Measurements from ENCODE around the gene MCCD1.

Gene MCCD1

GRCh38 chr6:31541658-31542521 is 13.1 kb downstream of the MCCD1 start, which contains the start of gene DDX39B (continued):
- TF ChIP-seq ZNF423 (tag by site-specific recombination; IDR thresholded peaks at IDR 0.05) (no peak), ZBTB1 (tag by site-specific recombination; IDR thresholded peaks at IDR 0.05) (no peak), ZNF404 (tag by site-specific recombination; IDR thresholded peaks at IDR 0.05) (no peak), ZNF768 (tag by site-specific recombination; IDR thresholded peaks at IDR 0.05) (no peak), ZNF26 (tag by site-specific recombination; IDR thresholded peaks at IDR 0.05) (no peak), ZBTB44 (tag by site-specific recombination; IDR thresholded peaks at IDR 0.05) (no peak), ZNF518A (tag by site-specific recombination; conservative IDR thresholded peaks at IDR 0.05; ENCODE audit: low read depth) (peak; percentile 88), ZNF37A (tag by site-specific recombination; IDR thresholded peaks at IDR 0.05) (no peak), ZNF175 (tag by site-specific recombination; IDR thresholded peaks at IDR 0.05) (no peak), ZNF394 (tag by site-specific recombination; IDR thresholded peaks at IDR 0.05; ENCODE audit: borderline replicate concordance) (peak; percentile 85; the same call in 1 of the 2 replicates), MYNN (tag by site-specific recombination; IDR thresholded peaks at IDR 0.05; ENCODE audit: borderline replicate concordance) (no peak), ZNF221 (tag by site-specific recombination; IDR thresholded peaks at IDR 0.05; ENCODE audit: borderline replicate concordance) (0 out of 2 replicates have a peak, but pooled peaks have one; percentile 1), GLIS1 (tag by site-specific recombination; IDR thresholded peaks at IDR 0.05) (no peak), ZNF239 (tag by site-specific recombination; IDR thresholded peaks at IDR 0.05) (no peak), SP7 (tag by site-specific recombination; IDR thresholded peaks at IDR 0.05) (peak; percentile 80), ZNF146 (tag by site-specific recombination; IDR thresholded peaks at IDR 0.05) (no peak), ZNF391 (tag by site-specific recombination; IDR thresholded peaks at IDR 0.05; ENCODE audit: borderline replicate concordance, low read depth) (peak; percentile 96; the same call in 1 of the 2 replicates), KLF9 (tag by site-specific recombination; IDR thresholded peaks at IDR 0.05; ENCODE audit: low read depth) (peak; percentile 24; the same call in 1 of the 2 replicates), ZNF707 (tag by site-specific recombination; IDR thresholded peaks at IDR 0.05) (no peak), ZNF610 (tag by site-specific recombination; IDR thresholded peaks at IDR 0.05; ENCODE audit: borderline replicate concordance) (peak; percentile 78; the same call in 1 of the 2 replicates), ZNF529 (tag by site-specific recombination; IDR thresholded peaks at IDR 0.05; ENCODE audit: insufficient replicate concordance) (no peak), ZBTB20 (tag by site-specific recombination; IDR thresholded peaks at IDR 0.05) (peak; percentile 95), ZNF19 (tag by site-specific recombination; IDR thresholded peaks at IDR 0.05; ENCODE audit: low read depth) (no peak)
- TF ChIP-seq, protein P1, sequence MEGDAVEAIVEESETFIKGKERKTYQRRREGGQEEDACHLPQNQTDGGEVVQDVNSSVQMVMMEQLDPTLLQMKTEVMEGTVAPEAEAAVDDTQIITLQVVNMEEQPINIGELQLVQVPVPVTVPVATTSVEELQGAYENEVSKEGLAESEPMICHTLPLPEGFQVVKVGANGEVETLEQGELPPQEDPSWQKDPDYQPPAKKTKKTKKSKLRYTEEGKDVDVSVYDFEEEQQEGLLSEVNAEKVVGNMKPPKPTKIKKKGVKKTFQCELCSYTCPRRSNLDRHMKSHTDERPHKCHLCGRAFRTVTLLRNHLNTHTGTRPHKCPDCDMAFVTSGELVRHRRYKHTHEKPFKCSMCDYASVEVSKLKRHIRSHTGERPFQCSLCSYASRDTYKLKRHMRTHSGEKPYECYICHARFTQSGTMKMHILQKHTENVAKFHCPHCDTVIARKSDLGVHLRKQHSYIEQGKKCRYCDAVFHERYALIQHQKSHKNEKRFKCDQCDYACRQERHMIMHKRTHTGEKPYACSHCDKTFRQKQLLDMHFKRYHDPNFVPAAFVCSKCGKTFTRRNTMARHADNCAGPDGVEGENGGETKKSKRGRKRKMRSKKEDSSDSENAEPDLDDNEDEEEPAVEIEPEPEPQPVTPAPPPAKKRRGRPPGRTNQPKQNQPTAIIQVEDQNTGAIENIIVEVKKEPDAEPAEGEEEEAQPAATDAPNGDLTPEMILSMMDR (tag by site-specific recombination; IDR thresholded peaks at IDR 0.05), result no peak
- TF ChIP-seq, protein P2, sequence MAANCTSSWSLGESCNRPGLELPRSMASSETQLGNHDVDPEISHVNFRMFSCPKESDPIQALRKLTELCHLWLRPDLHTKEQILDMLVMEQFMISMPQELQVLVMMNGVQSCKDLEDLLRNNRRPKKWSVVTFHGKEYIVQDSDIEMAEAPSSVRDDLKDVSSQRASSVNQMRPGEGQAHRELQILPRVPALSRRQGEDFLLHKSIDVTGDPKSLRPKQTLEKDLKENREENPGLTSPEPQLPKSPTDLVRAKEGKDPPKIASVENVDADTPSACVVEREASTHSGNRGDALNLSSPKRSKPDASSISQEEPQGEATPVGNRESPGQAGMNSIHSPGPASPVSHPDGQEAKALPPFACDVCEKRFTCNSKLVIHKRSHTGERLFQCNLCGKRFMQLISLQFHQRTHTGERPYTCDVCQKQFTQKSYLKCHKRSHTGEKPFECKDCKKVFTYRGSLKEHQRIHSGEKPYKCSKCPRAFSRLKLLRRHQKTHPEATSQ (tag by site-specific recombination; IDR thresholded peaks at IDR 0.05), result 0 out of 2 replicates have a peak, but pooled peaks have one; percentile 46
- TF ChIP-seq, protein P3, sequence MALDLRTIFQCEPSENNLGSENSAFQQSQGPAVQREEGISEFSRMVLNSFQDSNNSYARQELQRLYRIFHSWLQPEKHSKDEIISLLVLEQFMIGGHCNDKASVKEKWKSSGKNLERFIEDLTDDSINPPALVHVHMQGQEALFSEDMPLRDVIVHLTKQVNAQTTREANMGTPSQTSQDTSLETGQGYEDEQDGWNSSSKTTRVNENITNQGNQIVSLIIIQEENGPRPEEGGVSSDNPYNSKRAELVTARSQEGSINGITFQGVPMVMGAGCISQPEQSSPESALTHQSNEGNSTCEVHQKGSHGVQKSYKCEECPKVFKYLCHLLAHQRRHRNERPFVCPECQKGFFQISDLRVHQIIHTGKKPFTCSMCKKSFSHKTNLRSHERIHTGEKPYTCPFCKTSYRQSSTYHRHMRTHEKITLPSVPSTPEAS (tag by site-specific recombination; IDR thresholded peaks at IDR 0.05), result peak; percentile 44
